ENCODE measurements around the gene TMEM106A.
"Not testable (repeated sequence)": the region's sequence is repeated elsewhere in the genome, so short reads cannot be mapped to it uniquely, and the experiment has no call there.

The TMEM106A gene

GRCh38 chr17:43211480-43212402, at the start of gene TMEM106A:
Gene TMEM106A, plus strand, starts transcription at chr17:43211875. Its CDS starts 1,167 bp downstream, at chr17:43213042.
- peak; percentile 60 for DNase-seq (ENCODE audit: low read depth)

GRCh38 chr17:43165971-43166370, 45.7 kb upstream of the TMEM106A start:
- not testable (repeated sequence) for DNase-seq (ENCODE audit: low read depth)

GRCh38 chr17:43169561-43170139, 42.0 kb upstream of the TMEM106A start:
- no peak for DNase-seq (ENCODE audit: low read depth)

GRCh38 chr17:43170140-43170765, 41.4 kb upstream of the TMEM106A start:
- peak; percentile 81 for DNase-seq (ENCODE audit: low read depth)

- DNase-seq (ENCODE audit: low read depth): peak; percentile 95
Measured at GRCh38 chr17:43170766-43171585, 40.7 kb upstream of the TMEM106A start, which contains the start of gene NBR1. Gene NBR1, plus strand, starts transcription at chr17:43171214. Its CDS starts 4,586 bp downstream, at chr17:43175800.

GRCh38 chr17:43171586-43172487, 39.8 kb upstream of the TMEM106A start:
- DNase-seq (ENCODE audit: low read depth): no peak

GRCh38 chr17:43175213-43176118, 36.2 kb upstream of the TMEM106A start:
- no peak for DNase-seq (ENCODE audit: low read depth)

- no peak for DNase-seq (ENCODE audit: low read depth)
Measured at GRCh38 chr17:43176119-43176570, 35.5 kb upstream of the TMEM106A start.

- no peak for DNase-seq (ENCODE audit: low read depth)
Measured at GRCh38 chr17:43183921-43184320, 27.8 kb upstream of the TMEM106A start.

- DNase-seq (ENCODE audit: low read depth): not testable (repeated sequence)
Measured at GRCh38 chr17:43186656-43187055, 25.0 kb upstream of the TMEM106A start.

GRCh38 chr17:43193251-43193650, 18.4 kb upstream of the TMEM106A start:
- no peak for DNase-seq (ENCODE audit: low read depth)

- DNase-seq (ENCODE audit: low read depth): no peak
Measured at GRCh38 chr17:43199633-43200032, 12.0 kb upstream of the TMEM106A start.

GRCh38 chr17:43200127-43200526, 11.5 kb upstream of the TMEM106A start:
- DNase-seq (ENCODE audit: low read depth): no peak

- not testable (repeated sequence) for DNase-seq (ENCODE audit: low read depth)
Measured at GRCh38 chr17:43203013-43203412, 8.7 kb upstream of the TMEM106A start.

GRCh38 chr17:43210576-43210975, 1.1 kb upstream of the TMEM106A start:
- DNase-seq (ENCODE audit: low read depth): no peak

GRCh38 chr17:43211123-43211479, 574 bp upstream of the TMEM106A start:
- no peak for DNase-seq (ENCODE audit: low read depth)

- no peak for DNase-seq (ENCODE audit: low read depth)
Measured at GRCh38 chr17:43212641-43213490, 1.2 kb downstream of the TMEM106A start.

- no peak for DNase-seq (ENCODE audit: low read depth)
Measured at GRCh38 chr17:43213545-43213944, 1.9 kb downstream of the TMEM106A start.

GRCh38 chr17:43215341-43215740, 3.7 kb downstream of the TMEM106A start:
- no peak for DNase-seq (ENCODE audit: low read depth)
